Endometrium (tissue), 2 donors: ENCODE results near the gene NLN.

ENCODE experiments used
- FAIRE-seq: peaks from 2 replicates; lab custom pipeline; 2012; peaks lifted over from hg19 to GRCh38; lab: Jason Lieb, UNC
- donor health status: control.
- donor health status: control.

The NLN gene

GRCh38 chr5:65873181-65873750 lies 151.3 kb downstream of the NLN start:
- FAIRE-seq = no peak

GRCh38 chr5:65874241-65874640 lies 152.2 kb downstream of the NLN start:
- FAIRE-seq = no peak

GRCh38 chr5:65876496-65876895 lies 154.5 kb downstream of the NLN start:
- FAIRE-seq = no peak

DNA sequence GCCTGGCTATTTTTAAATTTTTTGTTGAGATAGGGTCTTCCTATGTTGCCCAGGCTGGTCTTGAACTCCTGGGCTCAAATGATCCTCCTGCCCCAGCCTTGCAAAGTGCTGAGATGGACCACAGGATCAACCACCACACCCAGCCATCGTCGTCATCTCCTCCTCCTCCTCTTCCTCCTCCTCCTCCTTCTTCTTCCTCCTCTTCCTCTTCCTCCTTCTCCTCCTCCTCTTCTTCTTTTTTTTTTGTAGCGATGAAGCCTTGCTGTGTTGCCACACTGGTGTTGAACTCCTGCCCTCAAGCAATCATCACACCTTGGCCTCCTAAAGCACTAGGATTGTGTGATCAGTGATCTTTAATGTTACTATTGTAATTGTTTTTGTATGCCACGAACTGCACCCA lies 155.0 kb downstream of the NLN start:
- FAIRE-seq = no peak
